HG03039 (cell line): ENCODE measurements around the gene MEGF6.

Experiments
- ATAC-seq: cut with Tn5 transposase; IDR thresholded peaks from one replicate; pipeline ENCODE4 v1.9.1; 2021; ENCODE audit warnings: mild to moderate bottlenecking, moderate library complexity; ENCODE audit not compliant: unreplicated experiment

MEGF6 gene

GRCh38 chr1:3495776-3496745 is 115.2 kb downstream of the MEGF6 start:
- ATAC-seq = no peak

DNA sequence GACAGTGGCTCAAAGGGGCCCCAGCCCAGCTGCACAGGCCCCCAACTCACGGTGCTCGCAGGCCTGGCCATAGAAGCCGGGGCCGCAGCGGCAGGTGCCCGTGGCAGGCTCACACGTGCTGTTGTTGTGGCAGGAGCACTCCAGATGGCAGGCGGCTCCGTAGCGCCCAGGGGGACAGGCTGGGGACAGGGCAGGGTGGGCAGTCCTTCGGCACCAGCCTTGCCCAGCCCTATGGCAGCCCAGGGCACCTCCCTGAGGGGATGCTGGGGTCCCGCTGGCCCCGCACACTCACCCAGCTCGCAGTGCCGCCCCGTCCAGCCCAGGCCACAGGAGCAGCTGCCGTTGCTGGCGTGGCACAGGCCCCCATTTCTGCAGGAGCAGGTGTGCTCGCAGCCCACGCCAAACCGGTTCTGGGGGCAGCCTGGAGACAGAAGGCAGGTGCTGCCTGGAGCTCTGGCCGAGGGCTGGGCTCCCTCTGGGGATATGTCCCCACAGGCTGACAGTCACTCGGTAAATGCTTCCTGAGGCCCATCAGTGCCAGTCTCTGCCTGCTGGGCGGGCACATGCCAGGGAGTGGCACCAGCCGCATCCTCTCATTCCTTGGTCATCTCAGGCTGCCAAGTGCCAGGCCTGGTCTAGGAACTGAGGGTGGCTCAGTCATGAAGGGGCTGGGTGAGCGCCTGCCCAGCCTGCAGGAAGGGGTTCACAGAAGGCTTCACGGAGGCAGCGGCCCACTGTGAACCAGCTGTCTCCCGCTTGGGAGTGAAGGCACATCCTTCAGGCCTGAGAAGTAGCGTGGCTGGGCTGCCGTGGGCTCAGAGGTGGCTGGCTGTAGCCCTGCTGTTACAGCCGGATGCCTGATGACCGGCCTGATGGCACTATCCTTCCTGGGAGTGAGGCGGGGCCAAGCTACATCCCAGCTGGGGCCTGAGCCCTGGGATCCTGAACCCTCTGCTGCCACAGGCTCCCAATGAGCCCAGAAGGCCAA is 116.7 kb downstream of the MEGF6 start:
- ATAC-seq = no peak

- no peak for ATAC-seq
Measured at GRCh38 chr1:3492545-3493246, 118.6 kb downstream of the MEGF6 start.

DNA sequence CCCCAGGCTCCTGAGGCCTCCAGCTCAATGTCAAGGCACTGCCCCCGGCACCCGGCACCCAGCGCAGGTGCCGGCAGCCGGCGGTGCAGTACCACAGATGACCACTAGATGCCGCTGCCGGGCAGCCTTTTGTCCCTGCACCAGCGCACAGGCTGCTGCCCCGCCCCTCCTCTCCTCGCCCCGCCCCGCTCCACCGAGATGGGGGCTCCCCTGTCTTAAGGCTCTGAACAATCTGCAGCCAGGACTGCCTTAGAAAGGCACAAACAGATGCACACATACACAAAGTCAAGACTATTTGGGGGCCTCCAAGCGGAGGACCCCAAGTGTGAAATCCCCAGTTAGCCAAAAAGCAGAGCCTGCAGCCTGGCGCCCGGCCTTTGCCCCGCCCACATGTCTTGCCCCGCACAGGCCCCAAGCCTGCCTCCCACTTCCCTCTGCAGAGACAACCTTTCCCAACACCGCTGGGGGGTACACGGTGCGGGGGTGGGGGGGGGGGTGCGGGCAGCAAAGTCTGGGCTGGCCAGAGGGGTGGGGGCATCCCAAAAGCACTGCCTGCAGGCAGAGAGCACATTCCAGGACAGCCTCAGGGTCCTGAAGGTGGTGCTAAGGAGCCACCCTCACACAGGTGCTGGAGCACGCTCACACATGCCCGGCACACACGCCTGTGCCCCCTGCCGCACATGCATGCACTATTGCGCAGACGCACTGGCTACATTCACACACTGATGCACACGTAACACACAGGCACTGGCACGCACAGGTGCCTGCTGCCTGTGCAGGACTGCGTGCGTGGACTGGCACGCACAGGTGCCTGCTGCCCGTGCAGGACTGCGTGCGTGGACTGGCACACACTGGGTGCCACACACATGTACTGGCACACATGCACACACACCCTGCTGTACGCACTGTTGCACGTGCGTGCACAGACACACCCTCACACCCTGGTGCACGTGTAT is 119.7 kb downstream of the MEGF6 start:
- ATAC-seq = no peak

- no peak for ATAC-seq
Measured at GRCh38 chr1:3490046-3490745, 121.1 kb downstream of the MEGF6 start.

DNA sequence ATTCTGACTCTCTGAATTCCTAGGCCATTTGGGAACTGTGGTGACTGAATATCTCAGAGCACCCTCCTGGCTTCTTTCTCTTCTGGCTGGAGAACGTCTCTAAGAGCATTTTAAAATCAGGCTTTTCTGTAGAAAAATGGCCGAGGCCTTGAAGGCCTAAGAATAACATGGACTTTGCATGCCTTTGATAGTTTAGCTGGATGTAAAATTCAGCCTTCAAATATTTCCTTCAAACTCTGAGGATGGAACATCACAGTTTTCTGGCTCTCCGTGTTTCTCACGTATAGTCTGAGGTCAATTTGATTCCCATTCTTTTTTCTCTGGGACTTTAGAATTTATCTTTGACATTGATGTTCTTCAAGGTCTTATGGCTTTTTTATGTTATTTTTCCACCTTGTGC is 122.9 kb downstream of the MEGF6 start:
- ATAC-seq = no peak

DNA sequence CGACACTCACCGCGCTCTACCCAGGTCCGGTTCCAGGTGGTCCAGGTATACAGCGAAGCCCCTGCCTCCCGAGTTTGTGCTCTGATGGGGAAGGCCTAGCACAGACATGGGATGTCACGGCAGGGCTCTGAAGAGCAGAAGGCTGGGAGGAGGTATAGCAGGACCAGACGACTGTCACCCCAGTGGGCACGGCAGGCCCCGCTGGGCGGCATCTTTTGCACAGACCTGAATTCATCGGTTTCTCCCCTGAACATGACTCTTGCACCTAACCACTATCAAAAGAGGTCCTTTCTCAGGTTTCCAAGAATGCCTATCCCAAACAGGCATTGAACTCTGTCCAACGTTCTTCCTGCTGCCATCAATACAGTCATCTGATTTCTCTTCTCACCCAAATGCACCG is 126.3 kb downstream of the MEGF6 start:
- no peak for ATAC-seq

DNA sequence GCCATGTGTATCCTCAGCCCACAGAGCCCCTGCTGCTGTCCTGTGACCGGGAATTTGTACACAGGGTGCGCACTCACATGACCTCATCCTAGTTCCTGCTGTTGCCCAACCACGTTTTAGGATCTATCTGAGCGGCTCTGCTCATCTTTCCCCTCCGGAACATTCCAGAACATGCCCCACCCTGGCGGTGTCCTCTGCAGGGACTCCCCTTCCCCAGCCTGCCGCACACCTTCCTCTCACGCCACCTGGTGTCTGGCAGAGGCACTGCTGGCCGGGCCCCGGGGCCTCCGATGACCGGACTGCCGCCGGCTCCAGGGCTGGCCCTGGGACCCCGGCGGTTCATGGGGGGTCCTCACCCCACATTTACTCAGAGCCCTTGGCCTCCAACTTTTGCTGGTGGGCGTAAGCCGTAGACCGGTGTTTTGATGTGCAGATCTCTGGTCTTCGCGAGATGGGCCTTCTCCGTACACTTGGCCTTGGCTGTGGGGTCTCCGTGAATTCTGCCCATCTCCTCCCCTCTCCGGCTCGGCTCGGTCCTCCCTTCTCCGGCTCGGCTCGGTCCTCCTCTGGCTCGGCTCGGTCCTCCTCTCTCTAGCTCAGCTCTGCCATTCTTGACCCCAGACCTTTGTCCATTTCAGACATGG is 127.4 kb downstream of the MEGF6 start:
- ATAC-seq = no peak

DNA sequence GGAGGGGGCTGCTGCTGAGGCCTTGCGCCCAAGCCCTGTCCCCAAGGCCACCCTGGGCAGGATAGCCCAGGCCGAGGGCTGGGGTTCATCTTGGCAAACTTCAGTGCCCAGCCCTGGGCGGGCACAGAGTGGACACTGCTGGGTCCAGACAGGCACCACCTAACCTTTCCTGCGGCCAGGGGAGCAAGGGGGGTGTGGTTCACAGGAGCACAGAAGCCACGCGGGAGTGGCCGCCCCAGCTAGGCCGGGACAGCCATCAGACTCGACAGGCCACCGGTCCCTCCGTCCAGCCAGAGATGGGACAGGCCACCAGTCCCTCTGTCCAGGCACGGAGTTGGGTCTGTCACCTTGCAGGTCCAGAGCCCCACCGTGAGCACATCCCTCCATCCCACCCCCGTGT is 127.9 kb downstream of the MEGF6 start:
- ATAC-seq = no peak

DNA sequence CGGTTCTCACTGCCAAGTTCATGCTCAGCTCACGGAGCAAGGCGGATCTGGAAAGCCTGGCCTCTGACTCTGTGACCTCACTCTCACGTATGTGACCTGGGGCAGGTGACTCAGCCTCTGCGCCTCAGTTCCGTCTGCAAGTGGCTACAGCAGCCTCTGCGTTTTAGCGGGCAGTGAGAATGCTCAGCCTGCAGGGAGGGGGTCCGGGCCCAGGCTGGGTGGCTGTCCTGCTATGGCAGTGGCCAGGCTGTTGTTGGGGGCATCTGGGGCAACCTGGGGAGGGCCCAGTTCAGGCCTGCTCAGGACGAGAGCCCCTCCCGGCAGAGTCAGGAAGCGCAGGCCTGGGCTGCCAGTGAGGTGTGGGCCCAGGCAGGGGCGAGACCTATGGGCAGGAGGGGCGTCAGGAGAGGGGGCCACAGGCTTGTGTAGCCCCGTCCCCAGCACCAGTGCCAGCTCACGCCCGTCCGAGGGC is 128.9 kb downstream of the MEGF6 start:
- no peak for ATAC-seq

- no peak for ATAC-seq
Measured at GRCh38 chr1:3481836-3482375, 129.4 kb downstream of the MEGF6 start.

DNA sequence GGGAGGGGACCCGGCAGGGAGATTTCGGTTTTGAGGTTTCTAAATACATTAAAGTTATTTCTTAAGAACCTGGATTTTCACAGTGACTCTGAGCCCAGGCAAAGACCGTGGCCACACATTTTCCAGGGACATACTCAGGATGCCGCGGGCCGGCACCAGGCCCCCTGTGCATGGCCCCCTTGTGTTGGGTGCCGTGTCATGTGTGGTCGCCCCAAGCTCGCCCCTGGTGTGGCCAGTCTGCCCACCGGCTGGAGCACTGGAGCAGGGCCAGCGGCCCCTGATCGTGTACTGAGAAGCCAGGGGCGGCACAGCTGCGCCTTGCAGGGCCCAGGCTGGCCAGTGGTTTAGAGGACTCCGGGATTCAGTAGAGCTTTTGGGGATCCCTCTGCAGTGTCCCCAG is 130.3 kb downstream of the MEGF6 start:
- no peak for ATAC-seq

GRCh38 chr1:3480369-3480719 is 131.0 kb downstream of the MEGF6 start:
- ATAC-seq = no peak

DNA sequence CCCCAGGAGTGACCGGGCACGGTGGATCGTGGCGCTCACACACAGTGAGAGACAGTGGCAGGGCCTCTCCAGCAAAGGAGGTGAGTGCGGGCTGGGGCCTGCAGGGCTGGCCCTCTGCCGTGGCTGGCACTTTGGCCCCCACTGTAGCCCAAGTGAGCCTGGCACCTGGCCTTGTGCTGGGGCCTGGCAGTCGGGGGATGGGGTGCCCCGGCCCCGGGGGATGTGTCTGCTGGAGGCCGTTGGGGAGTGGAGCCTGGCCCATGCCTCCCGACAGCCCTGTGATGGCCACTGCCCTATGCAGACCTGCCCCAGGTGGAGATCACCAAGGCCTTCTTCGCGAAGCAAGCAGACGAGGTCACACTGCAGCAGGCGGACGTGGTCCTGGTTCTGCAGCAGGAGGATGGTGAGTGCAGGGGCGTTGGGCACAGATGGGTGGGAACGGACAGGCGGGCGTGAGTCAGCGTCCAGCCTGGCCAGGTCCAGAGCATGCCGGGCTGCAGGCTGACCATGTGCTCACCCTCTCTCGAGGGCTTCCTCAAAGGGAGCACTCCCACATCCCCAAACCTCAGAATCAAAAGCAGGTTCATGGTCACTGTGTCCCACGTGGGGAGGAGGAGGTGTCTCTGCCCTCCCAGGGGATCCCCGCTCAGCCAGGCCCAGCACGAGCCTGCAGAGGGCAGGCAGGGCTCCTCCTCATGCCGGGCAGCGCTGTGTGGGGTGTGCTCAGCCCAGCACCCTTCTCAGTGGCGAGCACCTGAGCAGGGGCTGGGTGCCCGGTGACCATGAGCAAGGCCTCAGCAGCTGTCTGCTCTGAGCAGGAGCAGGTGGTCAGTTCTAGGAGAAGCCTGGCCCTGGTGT is 131.6 kb downstream of the MEGF6 start:
- ATAC-seq = no peak

GRCh38 chr1:3478187-3478586 is 133.1 kb downstream of the MEGF6 start:
- no peak for ATAC-seq

DNA sequence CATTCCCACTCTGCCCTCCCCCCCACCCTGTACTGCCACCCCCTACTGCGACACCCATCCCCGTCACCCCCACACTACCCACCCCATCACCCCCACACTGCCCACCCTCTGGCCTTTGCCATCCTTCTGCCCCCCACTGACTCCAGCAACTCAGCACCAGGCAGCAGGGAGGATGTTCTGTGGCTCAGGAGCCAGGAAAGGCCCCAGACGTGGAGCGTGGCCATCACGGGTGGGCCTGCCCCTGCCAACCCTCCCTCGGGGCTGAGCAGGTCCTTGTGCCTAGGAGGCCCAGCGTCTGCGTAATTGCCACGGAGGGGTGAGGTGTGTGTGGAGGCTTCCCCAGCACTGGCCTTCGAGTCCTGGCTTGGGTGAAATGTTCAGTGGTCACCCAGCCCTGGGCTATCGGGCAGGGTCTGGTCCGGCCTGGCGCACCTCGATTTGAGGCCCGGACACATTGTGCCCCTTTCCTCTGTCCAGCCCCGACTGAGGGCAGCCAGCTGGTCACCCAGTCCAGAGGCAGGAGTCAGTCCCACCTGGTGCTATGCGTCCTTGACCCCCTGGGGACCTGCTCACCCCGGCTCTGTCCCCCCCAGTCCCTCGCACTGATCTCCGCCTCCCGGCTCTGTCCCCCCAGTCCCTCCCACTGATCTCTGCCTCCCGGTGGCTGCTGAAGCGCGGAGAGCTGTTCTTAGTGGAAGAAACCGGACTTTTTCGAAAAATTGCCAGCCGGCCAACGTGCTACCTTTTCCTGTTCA is 133.9 kb downstream of the MEGF6 start:
- ATAC-seq = no peak

DNA sequence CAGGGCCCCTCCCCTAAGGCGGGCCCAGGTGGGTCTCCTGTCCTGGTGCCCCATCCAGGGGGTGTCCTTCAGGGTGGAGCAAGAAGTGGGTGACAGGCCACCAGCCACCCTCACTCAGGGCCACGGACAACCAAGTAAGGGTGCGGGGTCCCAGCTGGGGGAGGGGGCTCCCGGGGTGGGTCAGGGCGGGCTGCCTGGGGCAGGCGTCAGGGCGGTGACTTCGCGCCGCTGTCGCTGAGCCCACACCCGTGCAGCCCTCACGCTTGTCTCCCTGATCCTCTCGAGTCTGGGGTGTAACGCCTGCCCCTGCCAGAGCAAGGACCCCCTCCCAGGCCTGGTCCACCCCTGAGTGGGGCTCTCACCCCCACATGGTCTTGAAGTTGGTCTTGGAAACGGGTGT is 134.6 kb downstream of the MEGF6 start:
- ATAC-seq = no peak
